Measurements from ENCODE around the gene ROCK2.
A peak's percentile ranks its signal among the peaks of the same experiment; 100 is the strongest.

Gene ROCK2

GRCh38 chr2:11344342-11344955 is at the start of gene ROCK2:
TSS of gene ROCK2 (minus strand) at chr2:11344636. CDS start at chr2:11344136, 500 bp downstream.
- peak; percentile 42 for DNase-seq

- DNase-seq = no peak
These were observed 49.3 kb upstream of the ROCK2 start for GRCh38 chr2:11393711-11394236.

DNA sequence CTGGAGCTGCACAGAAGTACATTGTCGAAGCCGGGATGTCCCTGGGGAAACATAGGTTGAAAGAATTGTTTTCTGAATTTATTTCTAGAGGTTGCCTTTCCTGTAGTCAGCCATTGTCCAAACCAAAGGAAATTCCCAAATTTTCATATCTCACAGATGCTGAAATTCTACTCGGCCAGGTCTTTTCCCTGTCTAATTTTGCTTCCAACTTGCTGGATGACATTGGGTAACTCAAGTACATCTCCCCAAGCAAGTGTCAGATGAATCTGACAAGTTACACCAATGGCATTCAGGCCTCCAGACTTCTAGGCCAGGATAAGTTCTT is 47.5 kb upstream of the ROCK2 start:
- DNase-seq = no peak

GRCh38 chr2:11390399-11390658 is 45.9 kb upstream of the ROCK2 start:
- no peak for DNase-seq

DNA sequence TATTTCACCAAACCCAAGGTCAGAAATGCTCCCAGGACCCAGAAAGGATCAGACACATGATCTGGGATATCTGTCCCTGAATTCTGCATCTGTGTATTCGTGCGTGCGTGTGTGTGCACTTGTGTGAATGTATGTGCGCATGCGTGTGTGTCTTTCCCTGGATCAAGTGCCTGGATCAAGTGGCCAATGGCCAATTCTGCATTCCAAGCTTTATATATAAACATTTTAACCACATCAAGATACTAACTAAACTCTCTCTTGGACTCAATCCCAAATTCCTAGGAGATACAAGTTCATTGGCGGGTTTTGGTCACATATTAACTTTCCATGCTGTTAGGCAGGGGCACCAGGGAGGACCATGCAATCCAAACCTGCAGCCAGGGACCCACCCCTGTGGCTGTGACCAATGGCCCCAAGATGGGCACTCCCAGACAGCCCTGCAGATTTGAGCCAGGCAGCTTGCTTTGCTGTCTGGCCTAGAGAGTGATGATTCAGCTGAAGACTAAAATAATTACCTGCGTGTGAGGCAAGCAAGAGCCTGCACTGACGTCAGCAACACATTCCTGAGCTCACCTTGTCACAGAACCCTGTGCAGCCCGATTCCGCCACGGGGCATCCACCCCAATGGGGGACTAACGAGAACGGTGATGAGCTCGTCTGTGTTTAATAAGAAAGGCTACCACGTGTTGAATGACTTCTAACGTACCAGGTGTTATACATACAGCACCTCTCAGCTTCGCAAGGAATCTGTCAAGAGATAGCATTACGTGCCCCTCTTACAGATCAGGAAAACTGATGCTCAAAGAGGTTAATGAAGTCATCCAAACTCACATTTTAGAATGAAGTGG is 45.3 kb upstream of the ROCK2 start:
- no peak for DNase-seq

GRCh38 chr2:11389052-11389420 is 44.6 kb upstream of the ROCK2 start:
- DNase-seq = no peak

DNA sequence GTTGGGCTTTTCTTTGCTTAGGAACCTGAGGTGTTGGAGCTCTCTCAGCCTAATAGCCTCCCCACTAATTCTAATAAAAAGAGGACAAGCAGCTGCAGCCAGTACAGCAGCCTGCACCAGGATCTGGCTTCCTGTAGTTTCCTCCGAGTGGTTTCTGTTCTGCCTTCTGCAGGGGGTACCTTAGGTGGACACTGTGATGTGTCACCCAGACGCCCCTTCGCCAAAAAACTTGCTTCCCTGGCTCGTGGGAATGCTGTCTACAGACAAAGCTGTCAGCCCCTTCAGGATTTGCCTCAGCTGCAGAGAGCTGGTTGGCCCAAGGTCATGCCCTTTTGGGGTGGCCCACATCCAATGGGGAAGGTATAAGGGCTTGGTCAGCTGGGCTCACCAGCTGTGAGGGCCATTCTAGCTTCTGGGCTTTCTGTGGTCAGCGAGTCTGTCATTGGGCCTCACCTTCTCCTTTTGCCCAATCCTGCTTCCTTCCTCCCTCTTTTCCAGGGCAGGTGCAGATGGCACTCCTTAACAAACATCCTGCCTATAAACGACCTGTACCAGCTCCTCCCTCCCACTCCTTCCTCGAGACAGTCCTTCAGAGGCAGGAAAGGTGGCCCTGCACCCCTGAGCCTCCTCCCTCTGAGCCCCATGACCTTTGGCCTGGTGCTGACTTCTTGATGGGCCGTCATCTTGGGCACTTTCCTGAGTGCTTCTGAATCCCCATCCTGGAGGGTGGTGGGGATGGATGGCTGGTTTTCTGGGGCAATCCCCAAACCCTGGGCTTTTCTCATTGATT is 44.0 kb upstream of the ROCK2 start:
- DNase-seq = no peak

DNA sequence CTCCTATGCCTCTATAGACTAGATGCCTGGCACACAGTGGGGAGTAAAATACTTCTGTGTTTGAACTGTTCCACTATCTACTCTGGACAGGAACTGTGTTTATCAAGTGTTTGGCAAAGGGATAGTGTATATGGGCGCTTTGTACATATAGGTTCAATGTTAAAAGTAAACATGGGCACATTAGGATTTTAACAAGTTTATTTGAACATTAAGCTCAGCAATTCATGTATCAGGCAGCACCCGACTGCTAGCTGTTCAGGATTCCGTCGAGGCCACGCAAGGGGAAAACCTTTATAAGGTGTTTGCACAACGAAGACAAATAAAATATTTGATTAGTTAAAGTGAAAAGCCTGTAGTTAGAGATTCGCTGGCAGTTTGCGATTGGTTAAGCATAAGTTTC is 43.4 kb upstream of the ROCK2 start:
- no peak for DNase-seq

DNA sequence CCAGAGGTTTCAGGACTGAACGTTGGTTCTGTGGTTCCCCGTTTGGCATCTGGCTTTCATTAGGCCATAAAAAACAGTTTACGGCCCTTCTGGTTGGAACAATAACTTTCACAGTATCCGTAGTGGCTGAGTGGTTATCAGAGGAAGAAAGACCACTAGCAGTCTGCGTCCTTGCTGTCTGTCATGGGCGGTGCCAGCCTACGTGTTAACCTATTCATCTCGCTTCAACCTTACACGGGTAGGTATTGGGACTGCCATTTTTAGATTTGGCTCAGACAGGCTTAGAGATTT is 42.6 kb upstream of the ROCK2 start:
- no peak for DNase-seq

- no peak for DNase-seq
These were observed 41.4 kb upstream of the ROCK2 start for GRCh38 chr2:11385847-11386246.

DNA sequence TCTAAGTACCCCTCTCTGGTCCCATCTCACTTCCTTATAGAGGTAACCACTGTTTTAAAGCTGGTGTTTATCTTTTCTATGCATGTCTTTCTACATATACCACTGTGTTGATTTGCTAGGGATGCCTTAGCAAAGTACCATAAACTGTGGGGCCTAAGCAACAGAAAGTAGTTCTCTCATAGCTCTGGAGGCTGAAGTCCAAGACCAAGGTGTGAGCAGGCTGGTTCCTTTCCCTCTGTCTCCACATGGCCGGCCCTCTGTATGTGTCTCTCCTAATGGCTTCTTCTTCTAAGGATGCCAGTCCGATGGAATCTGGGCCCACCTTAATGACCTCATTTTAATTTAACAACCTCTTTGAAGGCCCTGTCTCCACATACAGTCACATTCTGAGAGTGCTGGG is 40.8 kb upstream of the ROCK2 start:
- no peak for DNase-seq

DNA sequence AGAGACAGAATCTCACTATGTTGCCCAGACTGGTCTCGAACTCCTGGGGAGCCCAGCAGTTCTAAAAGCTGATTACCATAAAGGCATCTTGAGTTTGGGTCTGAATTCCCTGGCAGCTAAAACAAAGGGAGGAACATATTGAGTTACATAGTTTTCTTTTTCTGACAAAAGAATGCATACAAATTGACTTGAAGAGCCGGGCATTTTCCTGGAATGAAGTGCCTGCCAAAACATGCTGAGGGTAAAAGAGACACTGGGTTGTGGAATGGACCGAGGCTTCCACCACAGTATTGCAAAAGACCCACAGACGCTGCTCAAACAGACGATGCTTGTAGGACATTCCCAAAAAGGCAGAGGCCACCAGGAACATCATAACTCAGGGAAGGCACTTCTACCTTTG is 35.1 kb upstream of the ROCK2 start:
- DNase-seq = no peak

GRCh38 chr2:11377928-11378545 is 33.6 kb upstream of the ROCK2 start:
- no peak for DNase-seq

- no peak for DNase-seq
These were observed 31.6 kb upstream of the ROCK2 start for GRCh38 chr2:11376071-11376470.

DNA sequence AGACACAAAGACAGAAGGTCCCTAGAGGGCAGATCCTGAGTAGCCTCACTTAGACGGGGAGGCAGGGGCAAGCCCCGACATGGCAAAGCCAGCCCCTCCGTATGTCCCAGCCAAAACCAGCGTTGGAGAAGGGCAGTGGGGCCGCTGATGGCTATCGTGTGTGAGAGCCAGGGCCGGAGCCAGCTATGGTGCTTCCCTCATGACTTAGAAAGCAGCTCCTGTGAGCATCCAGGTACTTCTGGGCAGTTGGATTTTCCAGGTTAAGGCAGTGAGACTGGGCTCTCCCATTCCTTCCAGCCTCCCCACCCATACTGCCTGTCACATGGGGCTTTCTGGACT is 31.2 kb upstream of the ROCK2 start:
- no peak for DNase-seq

DNA sequence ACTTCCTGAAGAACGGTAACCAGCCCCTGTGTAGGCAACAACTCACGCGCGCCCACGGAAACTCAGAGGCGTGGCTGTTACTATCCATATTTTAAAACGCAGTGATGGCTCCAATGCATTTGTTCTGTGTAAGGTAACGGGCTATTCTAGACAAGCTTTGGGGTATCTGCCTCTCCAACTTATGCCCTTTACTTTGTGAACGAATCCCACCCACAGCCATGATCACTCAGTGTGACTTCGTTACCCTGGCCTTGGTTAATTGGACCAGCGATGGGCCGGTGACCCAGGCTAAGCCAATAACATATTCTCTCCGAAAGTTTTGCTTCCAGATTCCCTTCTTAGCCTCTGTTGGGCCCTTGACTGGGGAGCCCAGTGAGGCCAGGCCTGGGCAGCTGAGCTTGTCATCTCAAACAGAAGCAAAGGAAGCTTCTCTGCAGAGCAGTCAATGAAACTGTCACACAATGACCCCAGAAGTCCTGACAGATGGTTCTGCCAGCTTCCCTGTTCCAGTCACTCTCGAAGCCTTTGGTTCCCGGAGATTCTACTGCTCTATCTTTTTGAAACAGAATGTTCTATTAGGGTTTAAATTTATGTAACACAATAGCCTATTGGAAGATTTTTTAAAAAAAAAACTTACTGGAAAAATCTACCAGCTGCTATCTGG is 30.7 kb upstream of the ROCK2 start:
- DNase-seq = no peak

DNA sequence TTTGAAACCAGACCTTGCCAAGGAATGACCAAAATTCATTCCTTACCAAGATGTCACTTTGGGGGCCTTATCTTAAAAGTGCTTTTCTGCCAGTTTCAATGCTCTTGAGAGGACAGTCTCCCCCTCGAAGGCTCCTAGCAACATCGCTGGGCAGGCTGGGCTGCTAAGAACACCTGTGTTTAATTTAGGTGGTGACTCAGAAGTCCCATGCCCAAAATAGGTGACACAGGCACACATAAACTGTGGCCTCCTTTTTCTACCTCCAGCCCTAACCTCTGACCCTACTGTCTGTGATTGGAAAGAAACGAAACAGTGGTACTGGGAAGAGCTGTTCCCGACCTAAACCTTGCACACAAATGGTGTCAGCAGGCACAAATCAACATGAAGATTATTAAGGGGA is 28.7 kb upstream of the ROCK2 start:
- no peak for DNase-seq

DNA sequence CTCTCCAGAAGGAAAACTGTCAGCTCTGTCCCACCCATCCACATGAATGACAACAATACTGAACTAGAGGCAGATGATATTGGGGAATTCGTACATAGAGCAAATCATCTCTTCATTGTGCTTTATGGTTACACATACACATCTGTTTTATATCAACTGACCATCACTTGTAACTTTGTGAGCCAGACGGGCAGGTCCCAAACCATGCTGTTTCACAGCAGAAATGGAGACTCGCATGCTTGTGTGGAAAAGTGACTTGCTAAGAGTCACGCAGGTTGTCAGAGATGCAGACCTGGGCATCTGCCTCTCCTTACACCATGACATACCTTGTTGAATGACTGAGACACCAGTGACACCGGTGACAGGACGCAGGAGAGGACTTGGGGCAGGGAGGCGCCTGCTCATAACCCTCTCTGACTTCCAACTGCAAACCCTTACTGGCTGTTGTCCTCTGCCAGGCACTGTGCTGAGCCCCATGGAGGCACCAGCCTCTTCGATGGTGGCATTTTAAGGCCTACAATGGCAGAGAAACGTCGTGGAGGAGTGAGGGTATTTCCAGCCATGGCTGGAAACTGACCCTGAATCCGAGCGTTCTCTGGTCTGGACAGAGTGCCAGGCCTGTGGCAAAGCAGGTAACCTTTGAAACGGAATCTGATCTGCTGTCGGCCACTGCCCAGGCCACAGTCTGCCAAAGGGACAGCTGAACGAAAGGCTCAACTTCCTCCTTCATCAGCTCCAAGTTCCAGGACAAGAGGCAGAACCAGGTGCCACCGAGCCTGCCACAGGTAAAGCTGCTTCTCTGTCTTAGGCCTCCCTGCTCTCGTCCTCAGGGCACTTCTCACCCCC is 26.9 kb upstream of the ROCK2 start:
- no peak for DNase-seq

- peak; percentile 69 for DNase-seq
These were observed 26.1 kb upstream of the ROCK2 start for GRCh38 chr2:11370377-11371091.

- no peak for DNase-seq
These were observed 23.7 kb upstream of the ROCK2 start for GRCh38 chr2:11368059-11368572.

- no peak for DNase-seq
These were observed 22.8 kb upstream of the ROCK2 start for GRCh38 chr2:11367170-11367730.
